HL-60 (cell line): ENCODE results near the gene AIM2.

ENCODE experiments used
- POLR2AphosphoS5 ChIP-seq: IDR thresholded peaks from 2 replicates; pipeline ENCODE4 v1.6.1; 2012; ENCODE audit warnings: low read depth
- SPI1 ChIP-seq: IDR thresholded peaks from 2 replicates; pipeline ENCODE4 v1.6.1; 2012; ENCODE audit warnings: low read depth, mild to moderate bottlenecking, borderline replicate concordance
- TF ChIP-seq, protein P1 (sequence below): IDR thresholded peaks from one replicate; pipeline ENCODE4 v1.5.1; 2011; ENCODE audit warnings: low read length, control low read depth, inconsistent platforms; ENCODE audit not compliant: insufficient read depth

GRCh38 chr1:159100589-159100988 is 24.0 kb upstream of the AIM2 start:
- TF ChIP-seq, protein P1, sequence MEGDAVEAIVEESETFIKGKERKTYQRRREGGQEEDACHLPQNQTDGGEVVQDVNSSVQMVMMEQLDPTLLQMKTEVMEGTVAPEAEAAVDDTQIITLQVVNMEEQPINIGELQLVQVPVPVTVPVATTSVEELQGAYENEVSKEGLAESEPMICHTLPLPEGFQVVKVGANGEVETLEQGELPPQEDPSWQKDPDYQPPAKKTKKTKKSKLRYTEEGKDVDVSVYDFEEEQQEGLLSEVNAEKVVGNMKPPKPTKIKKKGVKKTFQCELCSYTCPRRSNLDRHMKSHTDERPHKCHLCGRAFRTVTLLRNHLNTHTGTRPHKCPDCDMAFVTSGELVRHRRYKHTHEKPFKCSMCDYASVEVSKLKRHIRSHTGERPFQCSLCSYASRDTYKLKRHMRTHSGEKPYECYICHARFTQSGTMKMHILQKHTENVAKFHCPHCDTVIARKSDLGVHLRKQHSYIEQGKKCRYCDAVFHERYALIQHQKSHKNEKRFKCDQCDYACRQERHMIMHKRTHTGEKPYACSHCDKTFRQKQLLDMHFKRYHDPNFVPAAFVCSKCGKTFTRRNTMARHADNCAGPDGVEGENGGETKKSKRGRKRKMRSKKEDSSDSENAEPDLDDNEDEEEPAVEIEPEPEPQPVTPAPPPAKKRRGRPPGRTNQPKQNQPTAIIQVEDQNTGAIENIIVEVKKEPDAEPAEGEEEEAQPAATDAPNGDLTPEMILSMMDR, result no peak
- TF ChIP-seq POLR2AphosphoS5 (no peak), SPI1 (no peak)
